HG02759 (cell line): ENCODE data around the gene IL11.

ENCODE experiments used
- ATAC-seq: cut with Tn5 transposase; IDR thresholded peaks from one replicate; pipeline ENCODE4 v1.9.1; 2021; ENCODE audit warnings: mild to moderate bottlenecking, moderate library complexity; ENCODE audit not compliant: unreplicated experiment

IL11 gene

DNA sequence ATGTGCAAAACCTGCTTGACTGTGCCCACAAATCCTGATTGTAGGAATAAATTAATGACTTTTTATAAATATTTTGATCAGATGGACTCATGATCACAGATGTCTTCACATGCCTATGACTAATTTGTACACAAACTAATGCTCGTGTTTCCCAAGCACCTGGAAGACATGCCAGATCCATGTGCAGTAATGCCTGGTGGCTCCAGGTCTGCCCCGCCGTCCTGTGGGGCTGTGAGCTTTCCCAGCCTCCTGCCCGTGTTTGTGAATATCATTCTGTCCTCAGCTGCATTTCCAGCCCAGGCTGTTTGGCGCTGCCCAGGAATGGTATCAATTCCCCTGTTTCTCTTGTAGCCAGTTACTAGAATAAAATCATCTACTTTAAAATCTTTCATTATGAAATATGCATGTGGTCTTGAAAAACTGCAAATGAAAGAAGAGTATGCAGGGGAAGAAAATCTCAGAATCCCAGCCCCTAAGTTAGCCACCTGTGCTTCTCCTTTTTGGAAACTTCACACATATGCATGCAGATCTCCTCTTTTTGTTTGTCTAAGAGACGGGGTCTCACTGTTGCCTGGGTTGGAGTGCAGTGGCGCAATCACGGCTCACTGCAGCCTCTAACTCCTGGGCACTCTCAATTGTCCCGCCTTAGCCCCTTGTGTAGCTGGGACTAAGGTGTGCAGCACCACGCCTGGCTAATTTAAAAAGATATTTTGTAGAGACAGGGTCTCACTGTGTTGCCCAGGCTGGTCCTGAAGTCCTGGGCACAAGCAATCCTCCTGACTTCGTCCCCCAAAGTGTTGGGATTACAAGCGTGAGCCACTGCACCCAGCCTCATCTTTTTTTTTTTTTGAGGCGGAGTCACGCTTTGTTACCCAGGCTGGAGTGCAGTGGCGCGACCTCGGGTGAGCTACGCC, 21.7 kb upstream of the IL11 start:
- no peak for ATAC-seq

DNA sequence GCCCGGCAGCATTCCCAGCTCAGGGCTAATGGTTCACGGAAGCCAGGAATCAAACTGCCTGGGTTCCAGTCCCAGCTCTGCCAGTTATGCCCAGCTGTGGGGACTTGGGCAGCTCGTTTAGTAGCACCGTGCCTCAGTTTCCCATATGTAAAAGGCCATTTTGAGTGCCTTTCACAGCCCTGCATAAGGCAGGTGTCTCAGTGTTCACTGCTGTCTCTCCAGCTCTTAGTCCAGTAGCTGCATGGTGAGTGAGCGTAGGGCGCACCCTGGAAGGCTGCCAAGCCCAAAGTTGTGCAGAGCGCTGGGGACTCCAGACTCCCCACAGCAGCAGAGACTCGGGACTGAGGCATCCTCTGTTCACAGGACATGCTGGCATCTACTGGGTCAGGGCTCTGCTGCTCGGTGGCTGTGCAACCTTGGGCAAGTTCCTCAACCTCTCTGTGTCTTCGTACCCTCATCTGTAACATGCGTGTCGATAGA, 21.0 kb upstream of the IL11 start:
- no peak for ATAC-seq

DNA sequence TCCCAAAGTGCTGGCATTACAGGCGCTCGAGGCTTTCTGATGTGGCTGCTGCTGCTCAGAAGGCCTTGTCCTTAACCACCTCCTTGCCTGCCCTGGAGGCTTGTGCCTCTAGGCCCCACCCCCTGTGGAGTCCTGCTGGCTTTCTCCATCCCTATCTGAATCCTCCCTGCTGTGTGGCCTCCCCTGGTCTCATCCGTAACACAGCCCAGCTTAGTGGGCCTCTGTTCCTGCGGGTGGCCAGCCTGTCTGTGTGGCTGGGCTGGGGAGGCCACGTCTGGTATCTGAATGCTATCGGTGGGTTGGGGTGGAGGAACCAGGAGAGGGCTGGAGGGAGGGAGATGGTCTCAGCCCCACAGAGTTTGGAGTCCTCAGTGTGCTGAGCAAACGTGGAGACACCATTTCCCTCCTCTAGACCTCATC, 20.2 kb upstream of the IL11 start:
- ATAC-seq: no peak

DNA sequence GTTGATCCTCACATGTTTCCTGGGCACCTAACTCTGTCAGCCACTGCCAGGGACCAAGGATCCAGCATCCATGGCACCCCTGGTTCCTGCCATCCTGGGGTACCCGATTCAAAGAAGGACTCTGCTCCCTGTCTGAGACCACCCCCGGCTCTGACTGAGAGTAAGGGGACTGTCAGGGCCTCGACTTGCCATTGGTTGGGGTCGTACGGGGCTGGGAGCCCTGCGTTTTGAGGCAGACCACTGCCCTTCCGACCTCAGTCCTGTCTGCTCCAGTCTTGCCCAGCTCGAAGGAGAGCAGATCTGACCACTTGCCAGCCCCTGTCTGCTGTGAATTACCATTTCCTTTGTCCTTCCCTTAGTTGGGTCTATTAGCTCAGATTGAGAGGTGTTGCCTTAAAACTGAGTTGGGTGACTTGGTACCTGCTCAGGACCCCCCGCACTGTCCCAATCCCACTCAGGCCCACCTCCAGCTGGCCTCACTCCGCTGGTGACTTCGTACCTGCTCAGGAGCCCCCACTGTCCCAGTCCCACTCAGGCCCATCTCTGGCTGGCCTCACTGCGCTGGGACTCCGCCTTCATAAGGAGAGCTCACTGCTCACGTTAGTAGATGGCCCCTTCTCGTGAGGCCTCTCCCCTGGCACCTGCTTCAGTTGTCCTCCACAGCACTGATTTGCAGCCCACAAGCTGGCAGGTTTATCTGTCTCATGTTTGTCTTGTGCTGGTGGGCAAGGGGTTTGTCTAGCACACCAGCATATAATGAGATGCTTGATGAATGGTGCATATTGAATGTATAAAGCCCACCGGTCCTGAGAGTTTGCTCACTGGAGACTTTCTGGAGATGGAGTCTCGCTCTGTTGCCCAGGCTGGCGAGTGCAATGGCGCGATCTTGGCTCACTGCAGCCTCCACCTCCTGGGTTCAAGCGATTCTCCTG, 19.4 kb upstream of the IL11 start:
- ATAC-seq: no peak

DNA sequence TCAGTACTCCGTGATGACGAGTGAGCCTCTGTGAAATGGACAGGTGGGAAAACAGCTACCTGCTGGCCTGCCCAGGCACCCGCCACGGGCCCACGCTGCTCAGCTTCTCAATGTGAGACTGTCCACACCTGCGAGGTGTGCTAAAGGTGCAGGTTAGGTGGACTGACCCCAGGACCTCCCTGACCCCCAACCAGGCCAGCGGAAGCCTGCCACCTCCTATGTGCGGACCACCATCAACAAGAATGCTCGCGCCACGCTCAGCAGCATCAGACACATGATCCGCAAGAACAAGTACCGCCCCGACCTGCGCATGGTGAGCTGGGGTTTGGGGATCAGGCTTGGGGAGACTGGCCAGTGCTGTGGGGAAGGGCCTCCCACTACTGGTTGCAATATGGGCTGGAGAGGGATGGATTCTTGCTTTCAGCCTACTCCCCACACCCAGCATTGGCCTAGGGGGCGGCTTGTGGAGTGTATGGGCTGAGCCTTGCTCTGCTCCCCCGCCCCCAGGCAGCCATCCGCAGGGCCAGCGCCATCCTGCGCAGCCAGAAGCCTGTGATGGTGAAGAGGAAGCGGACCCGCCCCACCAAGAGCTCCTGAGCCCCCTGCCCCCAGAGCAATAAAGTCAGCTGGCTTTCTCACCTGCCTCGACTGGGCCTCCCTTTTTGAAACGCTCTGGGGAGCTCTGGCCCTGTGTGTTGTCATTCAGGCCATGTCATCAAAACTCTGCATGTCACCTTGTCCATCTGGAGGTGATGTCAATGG, 17.7 kb upstream of the IL11 start:
- ATAC-seq: no peak

DNA sequence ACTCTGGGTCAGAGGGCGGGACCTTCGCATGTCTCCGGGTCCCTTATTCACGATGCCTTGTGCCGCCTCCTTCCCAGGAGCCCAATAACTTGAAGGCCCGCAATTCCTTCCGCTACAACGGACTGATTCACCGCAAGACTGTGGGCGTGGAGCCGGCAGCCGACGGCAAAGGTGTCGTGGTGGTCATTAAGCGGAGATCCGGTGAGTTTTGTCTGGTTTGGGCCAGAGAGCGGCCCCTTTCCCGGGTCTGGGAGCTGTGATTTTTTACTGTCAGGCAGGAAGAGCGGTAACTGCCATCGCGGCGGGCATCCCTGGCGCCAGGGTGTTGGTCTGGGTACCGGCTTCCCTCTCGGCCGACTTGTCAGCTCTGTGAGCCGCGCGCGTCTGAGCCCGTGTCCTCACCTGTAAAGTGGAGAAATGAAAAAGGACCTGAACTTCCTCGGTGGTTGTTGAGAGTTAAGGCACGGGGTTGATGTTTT, 16.3 kb upstream of the IL11 start:
- no peak for ATAC-seq

DNA sequence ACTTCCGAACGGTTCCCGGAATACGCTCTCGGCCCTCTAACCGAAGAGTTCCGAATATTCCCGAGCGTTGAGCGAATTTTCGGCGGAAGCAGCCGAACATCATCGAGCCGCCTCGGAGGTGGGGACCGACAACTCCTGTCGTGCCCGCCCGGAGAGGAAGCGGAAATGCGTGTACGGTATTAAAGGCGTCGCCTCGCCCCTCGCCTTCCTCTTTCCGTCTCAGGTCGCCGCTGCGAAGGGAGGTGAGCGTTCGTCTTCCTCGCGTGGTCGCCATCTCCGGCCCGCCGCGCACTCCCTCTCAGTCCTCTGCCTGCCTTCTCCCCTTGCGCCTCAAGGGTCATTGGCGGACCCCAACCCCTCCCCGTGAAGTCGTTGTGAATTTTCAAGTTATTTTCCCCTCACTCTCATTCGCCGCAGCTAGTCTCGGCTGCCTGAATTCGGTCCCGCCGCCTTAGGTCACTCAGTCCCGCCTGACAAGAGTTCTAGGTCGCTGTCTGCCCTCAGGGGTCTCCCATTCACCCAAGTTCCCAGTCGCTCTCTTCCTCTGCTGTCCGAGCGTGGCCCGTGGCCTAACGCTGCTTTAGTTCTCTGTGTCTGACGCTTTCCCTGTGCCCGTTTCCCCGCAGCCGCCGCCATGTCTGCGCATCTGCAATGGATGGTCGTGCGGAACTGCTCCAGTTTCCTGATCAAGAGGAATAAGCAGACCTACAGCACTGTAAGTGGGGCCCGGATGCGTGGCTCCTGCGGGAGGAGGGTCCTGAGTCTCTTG, 15.6 kb upstream of the IL11 start, which contains the start of gene RPL28:
Gene RPL28, plus strand, starts transcription at position 209 of the 769 bp plus-strand sequence. Its CDS starts 426 bp downstream, at position 635.
- ATAC-seq: peak; percentile 66

DNA sequence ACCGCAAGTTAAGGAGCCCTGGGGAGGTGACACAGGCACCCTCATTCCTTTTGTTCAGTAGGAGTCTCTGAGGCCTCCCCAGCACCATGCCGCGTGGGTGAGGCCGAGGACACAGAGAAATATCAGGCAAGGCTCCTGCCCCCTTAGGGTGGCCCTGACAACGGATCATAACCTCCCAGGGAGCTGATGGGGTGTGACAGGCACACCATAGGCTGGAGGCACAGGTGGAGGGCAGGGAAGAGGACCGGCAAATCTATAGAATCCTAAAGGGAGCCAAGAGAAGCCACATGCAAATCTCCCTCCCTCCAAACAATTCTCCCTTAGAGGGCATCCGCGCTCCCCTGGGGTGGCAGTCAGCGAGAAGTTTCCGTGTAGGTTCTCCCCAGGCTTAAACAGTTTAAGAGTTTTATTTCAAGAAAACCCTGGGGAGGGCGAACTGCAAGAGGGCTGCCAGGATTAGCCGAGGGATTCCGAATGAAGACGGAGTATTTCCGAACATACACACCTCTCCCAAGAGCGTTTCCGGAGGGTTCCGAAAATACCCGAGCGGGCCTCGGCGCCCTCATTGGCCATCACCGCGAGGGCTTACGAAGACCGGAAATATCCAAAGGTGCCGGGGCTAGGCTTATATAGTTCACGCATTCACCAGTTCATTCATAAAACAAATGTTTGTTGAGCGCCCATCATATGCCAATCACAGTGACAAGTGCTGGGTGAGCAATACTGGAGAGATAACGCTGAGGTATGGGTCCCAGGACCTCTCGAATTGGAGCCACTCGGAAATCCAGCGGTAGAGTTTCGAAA, 14.9 kb upstream of the IL11 start:
- ATAC-seq: peak; percentile 68

DNA sequence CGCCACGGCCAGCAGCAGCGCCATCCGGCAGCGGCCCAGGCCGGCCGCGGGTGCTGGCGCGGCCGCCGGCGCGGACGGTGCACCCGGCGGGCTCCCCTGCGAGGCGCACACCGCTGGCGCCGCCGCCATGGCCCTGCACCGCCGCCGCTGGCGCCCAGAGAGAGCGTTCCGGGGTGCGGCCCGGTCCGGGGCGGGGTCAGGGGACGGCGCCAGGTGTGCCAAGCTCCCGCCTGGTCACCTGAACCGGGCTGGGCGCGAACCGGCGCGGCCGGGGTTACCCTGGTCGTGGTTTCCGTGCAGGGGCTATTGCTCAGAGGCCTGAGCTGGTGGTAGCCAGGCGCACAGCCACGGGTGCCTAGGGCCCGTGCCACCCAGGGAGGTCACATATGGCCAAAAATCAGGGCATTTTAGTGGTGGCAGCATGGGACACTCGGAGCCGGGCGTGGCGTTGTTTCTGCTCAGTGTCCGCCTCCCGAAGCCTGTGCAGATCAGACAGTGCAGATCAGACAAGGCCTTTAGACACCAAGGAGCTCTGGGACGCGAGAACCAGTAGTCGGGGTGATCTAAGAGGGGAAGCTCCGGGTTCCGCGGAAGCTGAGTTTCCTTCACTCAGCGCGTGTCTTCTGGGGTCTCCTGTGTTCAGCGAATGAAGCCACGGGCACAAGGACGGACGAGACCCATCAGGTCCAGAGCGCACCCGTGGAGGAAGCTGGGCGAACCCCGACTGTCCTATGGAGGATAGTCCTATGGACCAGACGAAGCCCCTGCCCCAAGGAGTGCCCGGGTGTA, 14.1 kb upstream of the IL11 start, which contains the start of gene TMEM238:
Gene TMEM238, minus strand, starts transcription at position 162 of the 789 bp plus-strand sequence. Its CDS starts 33 bp downstream, at position 129.
- peak; percentile 25 for ATAC-seq

DNA sequence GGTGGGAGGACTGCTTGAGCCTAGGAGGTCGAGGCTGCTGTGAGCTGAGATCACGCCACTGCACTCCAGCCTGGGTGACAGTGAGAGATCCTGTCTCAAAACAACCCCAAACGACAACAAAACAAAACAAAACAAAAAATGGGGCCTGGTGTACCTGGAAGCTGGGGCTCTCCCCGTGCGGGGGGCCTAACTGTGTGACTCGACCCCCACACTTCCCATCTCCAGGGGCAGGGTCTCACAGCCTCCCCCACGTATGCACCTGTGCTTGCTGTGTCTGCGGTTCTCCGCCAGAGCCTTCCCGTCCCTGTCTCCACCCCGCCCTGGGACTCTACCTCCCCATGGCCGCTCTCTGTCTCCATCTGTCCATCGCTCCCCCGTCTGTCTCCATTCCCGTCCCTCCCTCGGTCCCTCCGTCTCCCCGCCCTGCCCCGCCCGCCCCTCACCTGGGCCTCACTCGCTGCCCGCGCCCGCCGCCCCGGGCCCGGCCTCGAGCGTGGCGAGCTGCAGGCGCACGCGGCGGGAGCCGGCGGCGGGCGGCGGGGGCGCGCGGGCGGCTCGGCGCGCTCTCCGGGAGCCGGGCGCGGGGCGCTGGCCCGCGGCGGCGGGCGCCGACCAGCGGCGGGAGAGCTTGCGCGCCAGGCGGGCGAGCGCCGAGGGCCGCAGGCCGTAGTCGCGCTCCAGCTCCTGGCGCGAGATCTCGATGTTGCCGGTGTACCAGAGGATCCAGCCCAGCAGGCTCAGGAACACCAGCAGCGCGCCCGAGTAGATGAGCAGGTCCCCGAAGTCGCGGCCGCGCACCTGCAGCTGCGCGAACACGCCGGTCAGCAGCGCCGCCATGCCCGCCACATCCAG, 13.2 kb upstream of the IL11 start:
- ATAC-seq: peak; percentile 25

DNA sequence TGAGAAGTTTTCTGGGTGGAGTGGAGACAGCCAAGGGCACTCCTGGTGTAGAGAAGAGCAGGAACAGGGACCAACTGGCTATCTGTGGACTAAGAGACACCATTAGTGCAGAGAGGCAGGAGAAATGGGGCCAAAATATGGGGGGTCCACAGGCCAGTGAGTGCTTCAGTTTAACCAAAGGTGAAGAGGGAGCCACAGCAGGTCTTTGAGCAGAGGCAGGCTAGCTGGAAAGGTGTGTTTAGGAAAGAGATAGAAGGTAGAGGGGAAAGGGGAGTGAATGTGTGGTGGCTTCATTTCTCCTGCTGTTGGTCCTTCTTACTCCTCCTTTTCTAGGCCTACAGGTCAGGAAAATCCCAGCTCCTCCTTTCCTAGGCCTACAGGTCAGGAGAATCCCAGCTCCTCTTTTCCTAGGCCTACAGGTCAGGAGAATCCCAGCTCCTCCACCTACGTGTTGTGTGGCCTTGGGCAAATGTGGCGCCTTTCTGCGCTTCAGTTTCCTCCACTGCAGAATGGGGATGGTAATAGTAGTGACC, 12.3 kb upstream of the IL11 start:
- no peak for ATAC-seq

DNA sequence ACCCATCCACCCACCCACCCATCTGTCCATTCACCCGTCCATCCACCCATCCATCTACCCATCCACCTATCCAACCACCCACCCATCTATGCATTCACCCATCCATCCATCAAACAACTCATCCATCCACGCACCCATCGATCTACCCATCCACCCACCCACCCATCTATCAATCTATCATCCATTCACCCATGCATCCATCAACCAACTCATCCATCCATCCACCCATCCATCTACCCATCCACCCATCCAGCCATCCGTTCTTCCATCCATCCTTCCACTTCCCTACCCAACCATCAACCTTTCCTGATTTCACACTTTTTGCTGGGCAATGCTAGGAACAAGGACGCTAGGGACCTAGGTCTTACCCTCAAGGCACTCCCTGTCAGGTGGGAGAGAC, 11.8 kb upstream of the IL11 start:
- ATAC-seq: no peak

DNA sequence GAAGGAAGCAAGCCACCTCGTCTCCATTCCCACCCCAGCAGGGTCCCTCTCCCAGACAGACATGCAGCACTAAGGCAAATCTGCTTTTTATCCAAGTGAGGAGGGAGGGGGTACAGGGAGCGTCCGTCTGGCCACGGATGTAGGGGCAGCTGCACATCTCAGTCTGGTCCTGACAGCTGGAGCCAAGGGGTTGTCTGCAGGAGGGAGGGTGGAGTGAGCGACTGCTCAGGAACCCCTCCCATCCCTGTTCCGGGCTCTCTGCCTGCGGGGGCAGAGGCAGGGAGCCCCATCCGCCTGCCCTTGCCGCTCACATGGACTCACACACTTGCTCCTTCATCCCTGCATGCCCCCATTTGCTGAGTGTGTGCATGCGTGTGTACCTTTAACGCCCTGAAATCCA, 8.9 kb upstream of the IL11 start:
- no peak for ATAC-seq

DNA sequence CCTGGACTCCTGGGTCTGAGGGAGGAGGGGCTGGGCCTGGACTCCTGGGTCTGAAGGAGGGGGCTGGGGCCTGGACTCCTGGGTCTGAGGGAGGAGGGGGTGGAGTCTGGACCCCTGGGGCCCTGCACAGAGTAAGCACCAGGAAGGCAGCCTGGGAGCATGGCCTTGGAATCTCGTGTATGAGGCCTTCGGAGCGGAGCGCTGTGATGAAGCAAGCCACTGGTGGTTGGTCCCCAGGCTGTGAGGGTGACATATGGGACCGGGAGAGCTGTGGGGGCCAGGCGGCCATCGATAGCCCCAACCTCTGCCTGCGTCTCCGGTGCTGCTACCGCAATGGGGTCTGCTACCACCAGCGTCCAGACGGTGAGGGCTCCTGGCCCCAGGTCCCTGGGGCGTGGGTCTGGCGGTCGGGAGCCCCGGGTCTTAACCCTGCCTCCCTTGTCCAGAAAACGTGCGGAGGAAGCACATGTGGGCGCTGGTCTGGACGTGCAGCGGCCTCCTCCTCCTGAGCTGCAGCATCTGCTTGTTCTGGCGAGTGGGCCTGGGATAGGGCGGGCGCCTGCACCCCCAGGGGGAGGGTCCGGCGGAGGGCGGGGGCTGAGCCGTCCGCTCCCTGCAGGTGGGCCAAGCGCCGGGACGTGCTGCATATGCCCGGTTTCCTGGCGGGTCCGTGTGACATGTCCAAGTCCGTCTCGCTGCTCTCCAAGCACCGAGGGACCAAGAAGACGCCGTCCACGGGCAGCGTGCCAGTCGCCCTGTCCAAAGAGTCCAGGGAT, 7.3 kb upstream of the IL11 start:
- ATAC-seq: no peak

DNA sequence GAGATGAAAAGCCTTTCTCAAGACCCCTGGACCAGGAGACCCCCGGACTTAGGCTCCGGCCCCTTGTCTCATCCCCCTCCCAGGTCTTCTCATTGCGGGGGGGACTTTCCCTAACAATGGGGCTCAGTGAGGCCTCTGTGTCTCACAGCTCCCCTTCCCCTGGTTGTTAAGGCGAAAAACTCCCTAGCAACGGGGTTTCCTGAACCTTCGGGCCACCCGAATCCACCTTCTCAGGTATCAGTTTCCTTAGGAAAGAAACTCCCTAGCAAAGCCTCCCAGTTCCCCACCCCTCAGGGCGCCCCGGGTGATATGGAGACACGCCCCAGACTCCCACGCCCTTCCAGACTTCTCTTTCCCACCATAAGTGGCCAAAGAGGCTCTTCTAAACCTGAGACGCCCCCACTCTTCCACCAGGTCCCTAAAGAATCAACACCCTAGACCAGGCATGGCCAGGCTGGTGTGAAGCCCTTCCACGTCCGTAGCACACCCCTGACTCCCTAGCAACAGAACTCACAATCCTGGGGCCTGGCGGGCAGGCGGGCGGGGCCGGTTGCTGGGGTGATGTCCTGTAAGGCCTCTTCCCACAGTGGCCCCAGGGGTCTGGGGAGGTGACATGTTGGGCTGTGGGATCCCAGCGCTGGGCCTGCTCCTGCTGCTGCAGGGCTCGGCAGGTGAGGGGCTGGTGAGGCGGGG, 6.1 kb upstream of the IL11 start, which contains the start of gene TMEM190:
Gene TMEM190, plus strand, starts transcription at position 586 of the 693 bp plus-strand sequence. Its CDS starts 28 bp downstream, at position 614.
- ATAC-seq: no peak
